ENCODE data around the gene RC3H1.

DNA sequence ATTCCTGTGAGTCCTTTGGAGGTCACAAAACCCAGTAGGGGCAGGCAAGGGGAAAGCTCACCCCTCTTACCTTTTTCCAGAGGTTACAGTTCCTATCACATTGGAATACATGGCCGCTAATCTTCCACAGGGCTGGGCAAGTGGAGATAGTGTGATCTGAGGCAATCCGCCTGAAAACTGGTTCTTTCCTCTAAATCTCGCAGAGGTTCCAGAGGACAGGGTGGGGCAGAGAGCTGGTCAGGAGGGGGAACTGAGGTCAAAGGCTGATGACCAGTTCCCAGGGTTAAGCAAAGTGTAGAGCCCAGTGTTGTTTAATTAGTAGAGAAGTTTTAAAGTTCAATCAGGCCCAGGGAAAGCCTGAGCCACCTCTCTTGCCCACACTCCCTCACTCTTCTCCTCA, 105.0 kb downstream of the RC3H1 start, which contains the start of gene SERPINC1:
- TF ChIP-seq RBFOX2 (IDR thresholded peaks at IDR 0.05; ENCODE audit: low read depth, low read length) = no peak
- TF ChIP-seq MAZ (CRISPR knock-in tag; conservative IDR thresholded peaks at IDR 0.05 in 1 of 2, IDR thresholded peaks at IDR 0.05 in 1 of 2) = 0 out of 4 replicates have a peak, but pooled peaks of 1 of the 2 experiments have one; percentile 25
- TF ChIP-seq CEBPB (tag; IDR thresholded peaks at IDR 0.05) = 0 out of 2 replicates have a peak, but pooled peaks have one; percentile 51
- no peak for TF ChIP-seq POLR3A (IDR thresholded peaks at IDR 0.05; ENCODE audit: borderline replicate concordance, extremely low read depth, insufficient read depth, insufficient read length)
- TF ChIP-seq, protein P1, sequence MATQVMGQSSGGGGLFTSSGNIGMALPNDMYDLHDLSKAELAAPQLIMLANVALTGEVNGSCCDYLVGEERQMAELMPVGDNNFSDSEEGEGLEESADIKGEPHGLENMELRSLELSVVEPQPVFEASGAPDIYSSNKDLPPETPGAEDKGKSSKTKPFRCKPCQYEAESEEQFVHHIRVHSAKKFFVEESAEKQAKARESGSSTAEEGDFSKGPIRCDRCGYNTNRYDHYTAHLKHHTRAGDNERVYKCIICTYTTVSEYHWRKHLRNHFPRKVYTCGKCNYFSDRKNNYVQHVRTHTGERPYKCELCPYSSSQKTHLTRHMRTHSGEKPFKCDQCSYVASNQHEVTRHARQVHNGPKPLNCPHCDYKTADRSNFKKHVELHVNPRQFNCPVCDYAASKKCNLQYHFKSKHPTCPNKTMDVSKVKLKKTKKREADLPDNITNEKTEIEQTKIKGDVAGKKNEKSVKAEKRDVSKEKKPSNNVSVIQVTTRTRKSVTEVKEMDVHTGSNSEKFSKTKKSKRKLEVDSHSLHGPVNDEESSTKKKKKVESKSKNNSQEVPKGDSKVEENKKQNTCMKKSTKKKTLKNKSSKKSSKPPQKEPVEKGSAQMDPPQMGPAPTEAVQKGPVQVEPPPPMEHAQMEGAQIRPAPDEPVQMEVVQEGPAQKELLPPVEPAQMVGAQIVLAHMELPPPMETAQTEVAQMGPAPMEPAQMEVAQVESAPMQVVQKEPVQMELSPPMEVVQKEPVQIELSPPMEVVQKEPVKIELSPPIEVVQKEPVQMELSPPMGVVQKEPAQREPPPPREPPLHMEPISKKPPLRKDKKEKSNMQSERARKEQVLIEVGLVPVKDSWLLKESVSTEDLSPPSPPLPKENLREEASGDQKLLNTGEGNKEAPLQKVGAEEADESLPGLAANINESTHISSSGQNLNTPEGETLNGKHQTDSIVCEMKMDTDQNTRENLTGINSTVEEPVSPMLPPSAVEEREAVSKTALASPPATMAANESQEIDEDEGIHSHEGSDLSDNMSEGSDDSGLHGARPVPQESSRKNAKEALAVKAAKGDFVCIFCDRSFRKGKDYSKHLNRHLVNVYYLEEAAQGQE (IDR thresholded peaks at IDR 0.05; ENCODE audit: borderline replicate concordance) = 0 out of 2 replicates have a peak, but pooled peaks have one; percentile 22
- TF ChIP-seq, protein P1 (CRISPR knock-in tag; IDR thresholded peaks at IDR 0.05; ENCODE audit: low read depth) = no peak
- no peak for TF ChIP-seq GABPA (tag; conservative IDR thresholded peaks at IDR 0.05; ENCODE audit: low read depth)
- no peak for TF ChIP-seq MCM2 (IDR thresholded peaks at IDR 0.05; ENCODE audit: low read depth)

Data from K562 (cell line).